IPS-15b (cell line): ENCODE data around the gene ATP6V0D1.
A peak's percentile ranks its signal among the peaks of the same experiment; 100 is the strongest.

Source experiments
- H3K27me3 ChIP-seq: one replicate; pipeline ENCODE4 v1.6.1; 2013; ENCODE audit warnings: low read length; ENCODE audit not compliant: control insufficient read depth, insufficient read depth
- H3K36me3 ChIP-seq: one replicate; pipeline ENCODE4 v1.6.1; 2013; ENCODE audit warnings: low read length; ENCODE audit not compliant: control insufficient read depth, insufficient read depth
- H3K4me1 ChIP-seq: one replicate; pipeline ENCODE4 v1.6.1; 2013; ENCODE audit warnings: mild to moderate bottlenecking, low read length; ENCODE audit not compliant: control insufficient read depth, insufficient read depth
- H3K4me3 ChIP-seq: one replicate; pipeline ENCODE4 v1.5.1; 2013; ENCODE audit warnings: low read depth, low read length
- H3K9ac ChIP-seq: one replicate; pipeline ENCODE4 v1.6.1; 2013; ENCODE audit warnings: low read depth, mild to moderate bottlenecking, low read length
- H3K9me3 ChIP-seq: one replicate; pipeline ENCODE4 v1.6.1; 2013; ENCODE audit warnings: mild to moderate bottlenecking, low read length; ENCODE audit not compliant: control insufficient read depth, insufficient read depth

The ATP6V0D1 gene

DNA sequence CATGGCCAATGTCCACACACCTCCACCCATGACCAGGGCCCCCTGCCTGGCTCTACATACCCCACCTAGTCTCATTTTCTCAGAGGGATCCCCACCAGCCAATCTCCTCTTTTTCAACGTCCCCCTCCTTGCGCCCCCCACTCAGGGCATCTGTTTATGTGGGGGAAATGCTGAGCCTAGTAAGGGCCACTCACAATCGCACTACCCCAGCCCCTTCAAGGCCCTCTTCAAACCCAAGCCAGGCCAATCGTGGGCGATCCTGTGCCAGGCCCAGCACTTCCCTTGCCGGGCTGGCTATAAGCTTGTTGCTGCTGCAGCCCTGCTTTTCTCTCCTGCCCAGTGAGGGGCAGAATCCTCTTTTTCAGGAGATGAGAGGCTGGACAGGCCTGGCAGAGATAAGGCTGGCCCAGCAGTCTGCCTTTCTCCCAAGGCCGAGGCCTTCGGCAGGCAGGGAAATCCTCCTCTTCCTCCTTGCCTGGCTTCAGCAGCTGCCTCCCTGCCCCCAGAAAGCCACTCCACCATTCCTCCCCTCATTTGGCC lies 33.9 kb downstream of the ATP6V0D1 start:
- H3K36me3 ChIP-seq: peaks cover 14% of the 10 kb centered on the region
- H3K9me3 ChIP-seq: no peaks in the 10 kb centered on the region
- no peaks in the 10 kb centered on the region for H3K4me1 ChIP-seq
- H3K27me3 ChIP-seq: no peaks in the 10 kb centered on the region
- H3K9ac ChIP-seq: no peak overlapping the region
- no peak overlapping the region for H3K4me3 ChIP-seq

DNA sequence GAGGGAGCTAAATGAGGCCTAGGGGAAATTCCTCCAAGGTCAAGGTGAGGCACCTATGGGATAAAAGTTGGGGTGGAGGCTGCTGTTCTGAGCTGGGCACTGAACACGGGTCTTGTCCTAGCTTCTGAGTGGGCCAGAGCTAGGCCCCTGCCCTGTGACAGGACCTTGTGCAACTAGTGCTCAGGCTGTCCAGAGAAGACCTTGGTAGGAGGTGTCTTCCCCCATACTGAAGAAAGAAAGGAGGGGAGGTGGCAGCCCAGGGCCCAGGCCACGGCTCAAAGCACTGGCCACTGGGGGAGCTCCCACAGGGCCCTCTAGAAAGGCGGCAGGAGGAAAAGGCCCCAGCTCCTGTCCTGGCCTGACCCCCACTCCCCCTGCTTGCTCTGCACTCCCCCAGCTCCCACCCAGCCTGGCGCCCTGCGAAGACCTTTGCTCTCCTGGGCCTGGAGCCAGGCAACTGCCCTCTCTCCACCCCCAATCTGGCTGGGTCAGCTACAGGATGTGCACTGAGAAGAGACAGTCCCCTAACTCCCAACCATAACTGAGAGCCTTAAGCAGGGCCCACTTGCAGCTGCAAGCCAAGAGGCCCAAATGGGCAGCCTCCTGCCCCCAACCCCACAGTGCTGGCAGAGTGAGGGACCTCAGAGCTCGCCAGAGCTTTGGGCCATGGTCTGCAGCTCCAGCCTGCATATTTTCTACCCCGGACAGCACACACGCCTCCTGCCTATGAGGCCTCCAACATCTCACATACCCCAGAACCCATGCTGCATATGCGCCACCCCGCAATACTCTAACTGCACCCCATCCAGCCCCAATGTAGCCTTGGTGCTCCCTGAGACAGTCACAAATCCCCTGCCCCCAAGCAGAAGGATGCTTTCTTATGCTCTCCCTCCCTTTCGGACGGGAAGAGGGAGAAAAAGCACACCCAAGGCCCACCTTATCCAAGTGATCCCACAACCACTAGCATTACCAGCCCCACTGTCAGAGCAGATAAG lies 34.7 kb downstream of the ATP6V0D1 start:
- Histone ChIP-seq H3K4me3 (no peak overlapping the region), H3K27me3 (no peaks in the 10 kb centered on the region), H3K4me1 (no peaks in the 10 kb centered on the region), H3K36me3 (peaks cover 16% of the 10 kb centered on the region), H3K9ac (no peak overlapping the region), H3K9me3 (no peaks in the 10 kb centered on the region)

DNA sequence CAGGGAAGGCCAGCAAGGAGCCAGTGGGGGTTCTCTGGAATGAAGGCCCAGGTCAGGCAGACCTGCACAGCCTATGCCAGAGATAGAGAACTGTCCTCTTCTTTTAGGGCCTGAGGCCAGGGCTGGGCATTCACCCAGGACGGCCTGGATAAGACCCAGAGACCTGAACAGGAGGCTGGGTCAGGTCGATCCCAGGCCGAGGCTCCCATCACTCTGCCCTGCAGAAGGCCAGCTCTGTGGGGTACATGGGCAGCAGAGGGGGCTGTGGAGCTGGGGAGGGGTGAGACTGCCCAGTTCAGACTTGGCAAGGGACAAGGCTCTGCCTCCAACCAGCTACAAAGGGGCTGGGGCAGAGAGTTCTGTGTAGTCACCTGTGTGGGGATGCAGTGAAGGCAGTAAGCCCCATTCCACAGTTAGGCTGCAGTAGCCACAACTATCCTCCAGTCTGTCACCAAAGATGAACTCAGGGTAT lies 35.5 kb downstream of the ATP6V0D1 start:
- H3K9me3 ChIP-seq: no peaks in the 10 kb centered on the region
- peaks cover 16% of the 10 kb centered on the region for H3K36me3 ChIP-seq
- no peak overlapping the region for H3K9ac ChIP-seq
- H3K27me3 ChIP-seq: no peaks in the 10 kb centered on the region
- no peak overlapping the region for H3K4me3 ChIP-seq
- H3K4me1 ChIP-seq: no peaks in the 10 kb centered on the region

DNA sequence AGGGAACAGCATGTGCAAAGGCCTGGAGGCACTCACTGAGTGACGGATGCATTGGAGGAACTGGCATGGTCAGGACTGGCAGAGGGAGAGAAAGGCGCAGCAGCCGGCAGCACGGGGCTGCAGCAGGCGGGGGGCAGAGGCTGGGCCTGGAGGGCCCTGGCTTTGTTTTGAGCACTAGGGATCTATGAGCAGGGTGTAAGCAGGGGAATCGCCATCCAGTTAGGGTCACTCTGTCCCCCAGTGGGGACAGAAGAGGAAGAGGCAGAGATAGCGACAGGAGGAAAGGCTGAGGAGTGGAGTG lies 35.9 kb downstream of the ATP6V0D1 start:
- no peaks in the 10 kb centered on the region for H3K9me3 ChIP-seq
- no peak overlapping the region for H3K9ac ChIP-seq
- H3K36me3 ChIP-seq: peaks cover 16% of the 10 kb centered on the region
- H3K27me3 ChIP-seq: no peaks in the 10 kb centered on the region
- H3K4me3 ChIP-seq: no peak overlapping the region
- no peaks in the 10 kb centered on the region for H3K4me1 ChIP-seq

DNA sequence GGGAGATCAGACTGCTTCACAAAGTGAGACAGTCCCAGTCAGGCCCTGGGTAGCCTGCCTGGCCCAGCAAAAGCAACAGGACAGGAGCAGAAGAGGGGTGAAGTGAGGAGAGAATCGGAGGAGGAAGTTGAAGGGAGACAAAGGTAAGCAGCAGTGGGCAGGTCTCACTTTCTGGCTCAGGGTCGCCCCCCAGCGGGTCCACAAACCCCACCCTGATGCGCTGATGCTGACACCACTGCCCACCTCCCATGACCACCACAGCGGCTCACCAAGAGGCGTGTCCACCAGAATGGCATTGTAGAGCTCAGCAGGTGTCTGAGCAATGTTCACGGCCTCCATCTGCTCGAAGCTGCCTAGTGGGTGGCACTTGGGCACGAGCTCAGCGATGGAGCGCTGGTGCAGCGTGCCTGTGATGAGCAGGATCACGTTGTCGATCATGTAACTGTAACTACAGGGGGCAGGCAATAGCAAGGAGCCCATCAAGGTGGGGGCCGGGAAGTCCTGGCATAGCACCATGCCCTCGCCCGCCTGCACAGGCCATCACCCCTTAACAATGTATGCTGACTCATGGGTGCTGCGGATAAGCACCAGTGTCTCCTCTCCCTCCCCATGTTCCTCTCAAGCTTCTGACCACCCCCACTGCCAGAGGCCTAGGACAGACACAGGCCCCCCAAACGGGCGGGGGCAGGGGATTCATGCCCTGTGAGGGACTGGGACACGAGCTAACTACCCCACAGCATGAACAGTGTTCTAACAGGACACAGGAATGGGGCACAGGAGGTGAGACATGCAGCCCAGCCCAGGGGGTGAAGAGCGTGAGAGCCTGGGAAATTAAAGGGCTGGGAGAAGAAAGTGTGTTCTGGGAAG lies 36.5 kb downstream of the ATP6V0D1 start:
- Histone ChIP-seq H3K4me1 (no peaks in the 10 kb centered on the region), H3K36me3 (peaks cover 16% of the 10 kb centered on the region), H3K27me3 (no peaks in the 10 kb centered on the region), H3K4me3 (no peak overlapping the region), H3K9me3 (no peaks in the 10 kb centered on the region), H3K9ac (peak overlapping the region; percentile 19)

DNA sequence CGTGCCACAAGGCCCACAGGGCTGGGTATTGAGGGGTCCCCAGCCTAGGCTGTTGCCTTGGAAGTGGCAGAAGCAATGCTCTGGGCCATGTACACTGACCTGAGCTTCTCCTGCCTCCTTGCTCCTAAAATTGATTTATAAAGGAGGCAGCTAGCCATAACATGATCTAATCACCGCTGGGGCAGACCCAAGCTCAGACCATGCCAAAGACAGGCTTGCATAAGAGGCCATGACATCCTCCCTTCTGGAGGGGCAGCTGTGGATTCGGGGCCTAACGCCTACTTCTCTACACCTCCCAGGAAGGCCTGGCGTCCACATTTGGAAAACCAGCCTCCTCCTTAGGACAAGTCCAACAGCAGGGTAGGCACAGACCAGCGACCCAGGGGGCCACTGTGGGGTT lies 37.7 kb downstream of the ATP6V0D1 start:
- Histone ChIP-seq H3K4me3 (no peak overlapping the region), H3K27me3 (no peaks in the 10 kb centered on the region), H3K9ac (no peak overlapping the region), H3K4me1 (no peaks in the 10 kb centered on the region), H3K9me3 (no peaks in the 10 kb centered on the region), H3K36me3 (peaks cover 23% of the 10 kb centered on the region)

DNA sequence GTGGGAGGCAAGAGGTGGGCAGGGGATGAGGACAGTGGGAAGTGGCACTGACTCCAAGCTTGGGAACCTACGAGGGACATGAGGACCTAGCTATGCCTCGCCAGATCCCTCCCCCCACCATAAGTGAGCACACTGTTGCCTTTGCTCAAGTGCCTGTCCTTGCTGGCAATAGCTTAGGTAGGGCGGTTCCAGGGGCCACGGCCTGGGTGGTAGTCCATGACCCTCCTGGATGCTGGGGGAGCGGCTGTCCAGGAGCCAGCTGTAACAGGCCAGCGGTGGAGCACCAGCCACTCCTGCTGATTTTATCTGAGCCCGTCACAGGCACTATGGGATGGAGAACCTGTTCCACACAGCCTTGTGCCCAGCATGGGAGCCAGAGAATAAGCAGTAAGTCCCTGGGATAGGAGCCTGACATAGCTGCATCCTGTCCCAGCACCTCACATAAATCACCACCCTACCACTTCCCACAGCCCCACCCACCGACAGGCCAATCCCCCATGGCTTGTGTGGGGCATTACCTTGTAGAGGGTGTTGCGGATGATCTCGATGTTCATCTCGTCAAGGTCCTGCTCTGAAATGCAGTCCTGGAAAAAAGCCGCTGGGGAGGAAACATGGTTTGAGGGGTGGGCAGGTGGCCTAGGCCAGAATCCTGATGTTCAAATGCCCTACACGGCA lies 38.2 kb downstream of the ATP6V0D1 start:
- no peaks in the 10 kb centered on the region for H3K27me3 ChIP-seq
- H3K9ac ChIP-seq: no peak overlapping the region
- H3K36me3 ChIP-seq: peaks cover 24% of the 10 kb centered on the region
- H3K4me1 ChIP-seq: no peaks in the 10 kb centered on the region
- H3K4me3 ChIP-seq: no peak overlapping the region
- no peaks in the 10 kb centered on the region for H3K9me3 ChIP-seq

DNA sequence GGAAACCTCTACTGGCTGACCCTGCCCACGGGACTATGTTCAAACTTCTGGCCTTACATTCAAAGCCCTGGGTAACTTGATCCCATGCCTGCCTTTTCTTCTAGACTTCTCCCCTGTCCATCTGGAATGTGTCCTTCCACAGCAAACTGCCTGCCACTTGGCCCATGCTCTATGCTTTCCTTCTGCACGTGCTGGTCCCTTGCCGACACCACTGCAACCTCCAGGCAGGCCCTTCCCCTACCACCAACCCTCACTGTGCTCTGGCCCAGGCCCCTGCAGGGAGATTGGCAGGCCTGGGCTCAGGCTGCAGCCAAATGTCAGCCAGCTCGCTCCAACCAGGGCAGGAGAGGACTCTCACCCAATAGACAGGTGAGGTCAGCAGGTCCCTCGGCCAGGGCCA lies 39.0 kb downstream of the ATP6V0D1 start:
- Histone ChIP-seq H3K4me3 (no peak overlapping the region), H3K36me3 (peaks cover 25% of the 10 kb centered on the region), H3K27me3 (no peaks in the 10 kb centered on the region), H3K9ac (no peak overlapping the region), H3K4me1 (no peaks in the 10 kb centered on the region), H3K9me3 (no peaks in the 10 kb centered on the region)

DNA sequence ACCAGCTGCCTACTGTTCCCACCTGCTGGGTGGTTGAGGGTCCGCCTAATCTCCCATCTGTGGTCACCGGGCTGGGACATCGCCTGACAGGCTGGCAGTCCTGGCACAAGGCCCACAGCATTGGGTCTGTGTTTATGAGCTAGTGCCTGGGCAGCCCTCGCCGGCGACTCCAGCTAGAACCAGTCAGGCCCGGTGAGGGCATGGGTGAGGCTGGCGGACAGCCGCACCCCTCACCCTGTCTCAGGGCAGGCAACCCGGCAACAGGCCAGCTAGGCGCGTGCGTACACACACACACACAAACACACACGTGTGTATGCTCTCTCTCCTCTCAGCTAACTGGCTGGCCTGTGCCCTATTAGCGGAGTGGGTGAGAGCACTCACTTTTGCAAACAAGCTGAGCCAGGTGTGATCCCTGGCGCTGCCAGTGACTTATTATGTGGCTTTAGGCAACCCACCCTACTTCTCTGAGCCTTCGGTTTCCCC lies 39.6 kb downstream of the ATP6V0D1 start:
- H3K36me3 ChIP-seq: peaks cover 27% of the 10 kb centered on the region
- H3K4me1 ChIP-seq: no peaks in the 10 kb centered on the region
- no peak overlapping the region for H3K4me3 ChIP-seq
- H3K27me3 ChIP-seq: no peaks in the 10 kb centered on the region
- H3K9ac ChIP-seq: no peak overlapping the region
- no peaks in the 10 kb centered on the region for H3K9me3 ChIP-seq

DNA sequence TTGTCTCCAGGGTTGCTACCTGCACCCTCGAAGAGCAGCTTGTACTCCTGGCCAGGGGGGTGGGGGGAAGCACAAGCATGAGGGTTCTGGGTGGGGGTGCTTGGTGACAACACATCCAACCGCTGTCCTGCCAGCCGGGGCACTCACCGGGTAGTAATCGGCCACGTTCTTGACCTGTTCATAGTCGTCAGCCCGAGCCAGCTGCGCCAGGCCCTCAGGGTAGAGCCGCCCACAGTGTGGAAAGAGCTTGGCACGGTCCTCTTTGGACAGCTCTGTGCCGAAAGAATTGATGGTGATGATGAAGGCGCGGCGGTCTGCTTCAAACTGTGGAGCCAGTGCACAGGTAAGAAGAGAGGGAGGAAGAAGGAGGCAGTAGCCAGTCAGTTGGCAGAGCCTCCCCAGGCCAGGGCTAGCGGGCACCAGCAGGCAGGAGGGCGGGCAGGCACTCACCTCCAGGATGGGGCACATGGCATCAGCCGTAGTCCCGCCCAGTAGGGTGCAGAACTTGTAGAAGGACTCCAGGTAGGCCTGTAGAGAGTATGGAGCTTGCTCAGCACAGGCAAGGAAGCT lies 42.0 kb downstream of the ATP6V0D1 start:
- Histone ChIP-seq H3K9ac (no peak overlapping the region), H3K9me3 (no peaks in the 10 kb centered on the region), H3K4me1 (peaks cover 1% of the 10 kb centered on the region), H3K27me3 (no peaks in the 10 kb centered on the region), H3K4me3 (no peak overlapping the region), H3K36me3 (peaks cover 27% of the 10 kb centered on the region)
